ENCODE results near the gene TECR. TPM values are rescaled to one million over a fixed set of nuclear protein-coding genes. Genes with fewer than 3 reads are reported as not detected.
A peak's percentile ranks its signal among the peaks of the same experiment; 100 is the strongest.
"Not testable (repeated sequence)": the region's sequence is repeated elsewhere in the genome, so short reads cannot be mapped to it uniquely, and the experiment has no call there.

The TECR gene
- polyA plus RNA-seq, 3 donors, result 59.8 to 79.6 (median 76.7) TPM

DNA sequence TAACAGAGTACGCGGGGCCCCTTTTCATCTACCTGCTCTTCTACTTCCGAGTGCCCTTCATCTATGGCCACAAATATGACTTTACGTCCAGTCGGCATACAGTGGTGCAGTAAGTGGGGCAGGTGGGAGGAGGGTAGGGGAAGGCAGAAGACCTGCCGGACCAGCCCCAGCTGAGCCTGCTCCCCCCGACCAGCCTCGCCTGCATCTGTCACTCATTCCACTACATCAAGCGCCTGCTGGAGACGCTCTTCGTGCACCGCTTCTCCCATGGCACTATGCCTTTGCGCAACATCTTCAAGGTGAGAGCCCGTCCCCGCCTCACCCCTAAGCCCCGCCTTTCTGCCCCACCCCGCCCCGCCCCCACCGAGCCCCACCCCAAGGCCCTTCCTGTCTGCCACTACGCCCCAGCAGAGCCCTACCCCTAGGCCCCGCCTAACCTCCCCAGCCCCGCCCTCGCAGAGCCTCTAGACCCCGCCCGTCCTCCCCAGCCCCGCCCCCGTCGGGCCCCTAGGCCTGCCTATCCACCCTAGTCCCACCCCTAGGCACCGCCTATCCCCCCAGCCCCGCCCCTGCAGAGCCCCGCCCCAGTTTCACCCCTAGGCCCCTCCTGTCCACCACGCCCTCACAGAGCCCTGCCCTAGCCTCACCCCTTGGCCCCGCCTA, 34.7 kb downstream of the TECR start:
- H3K79me2 ChIP-seq (ENCODE audit: insufficient read depth, low read length), result peaks cover 29% of the 10 kb centered on the region

DNA sequence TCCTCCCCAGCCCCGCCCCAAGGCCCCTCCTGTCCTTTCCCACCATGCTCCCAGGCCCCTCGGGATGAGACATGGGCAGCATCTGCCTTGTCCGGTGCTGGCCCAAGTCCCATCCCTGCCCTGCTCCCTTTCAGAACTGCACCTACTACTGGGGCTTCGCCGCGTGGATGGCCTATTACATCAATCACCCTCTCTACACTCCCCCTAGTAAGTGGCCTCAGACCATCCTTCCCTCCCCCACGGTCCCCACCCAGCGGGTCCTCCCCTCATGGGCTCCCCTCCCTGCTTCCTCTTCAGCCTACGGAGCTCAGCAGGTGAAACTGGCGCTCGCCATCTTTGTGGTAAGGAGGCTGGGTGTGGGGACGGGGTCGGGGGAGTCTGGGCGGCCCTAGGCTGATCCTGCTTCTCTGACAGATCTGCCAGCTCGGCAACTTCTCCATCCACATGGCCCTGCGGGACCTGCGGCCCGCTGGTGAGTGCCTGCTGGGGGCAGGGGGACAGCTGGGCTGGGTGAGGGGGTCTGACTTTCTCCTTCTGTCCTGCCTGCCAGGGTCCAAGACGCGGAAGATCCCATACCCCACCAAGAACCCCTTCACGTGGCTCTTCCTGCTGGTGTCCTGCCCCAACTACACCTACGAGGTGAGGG, 35.4 kb downstream of the TECR start:
- H3K27ac Mint-ChIP-seq; H3K27ac ChIP-seq (ENCODE audit: low read depth in 1 of 2, low read length in 2 of 2); H3K27me3 Mint-ChIP-seq (ENCODE audit: low read depth in 3 of 3); H3K4me1 ChIP-seq (ENCODE audit: control insufficient read depth in 1 of 2, insufficient read depth in 2 of 2, low read length in 2 of 2); H3K9me3 ChIP-seq (replicated peaks in 1 of 2; ENCODE audit: control insufficient read depth in 1 of 2, insufficient read depth in 1 of 2, low read length in 2 of 2); H2AFZ ChIP-seq (ENCODE audit: insufficient read depth, low read depth, low read length, poor library complexity, severe bottlenecking); H3K4me2 ChIP-seq (replicated peaks; ENCODE audit: extremely low read depth, low read length, poor library complexity, severe bottlenecking); H3K27me3 ChIP-seq (ENCODE audit: control insufficient read depth in 2 of 2, insufficient read depth in 2 of 2, low read length in 2 of 2); intact Hi-C loops (cut with micrococcal nuclease); H3K9me3 Mint-ChIP-seq; DNase-seq; H3K4me3 ChIP-seq (replicated peaks in 1 of 3; ENCODE audit: low read depth in 2 of 3, low read length in 3 of 3); H3K4me3 Mint-ChIP-seq; H3K9ac ChIP-seq (ENCODE audit: insufficient read depth, low read length, poor library complexity, severe bottlenecking): not testable (repeated sequence)
- H4K20me1 ChIP-seq (ENCODE audit: insufficient read depth, low read length), result peaks cover 31% of the 10 kb centered on the region
- H3K4me1 Mint-ChIP-seq, result peaks cover 10% of the 10 kb centered on the region
- peaks cover 23 to 48% of the 10 kb centered on the region in 2 donors for H3K36me3 Mint-ChIP-seq
- 79% methylated on average over 4 of the region's 22 CpGs for WGBS (ENCODE audit: insufficient coverage)
- peaks cover 33% of the 10 kb centered on the region for H3K79me2 ChIP-seq (ENCODE audit: insufficient read depth, low read length)
- peaks cover 23 to 30% of the 10 kb centered on the region in 2 donors for H3K36me3 ChIP-seq (replicated peaks in 1 of 2; ENCODE audit: control insufficient read depth in 1 of 2, insufficient read depth in 2 of 2, low read length in 2 of 2)

More for the DNA sequence above, 34.7 kb downstream of the TECR start:
- Histone ChIP-seq H3K27ac (ENCODE audit: low read depth in 1 of 2, low read length in 2 of 2) (no peak overlapping the region), H3K4me2 (replicated peaks; ENCODE audit: extremely low read depth, low read length, poor library complexity, severe bottlenecking) (no peak overlapping the region), H3K36me3 (replicated peaks in 1 of 2; ENCODE audit: control insufficient read depth in 1 of 2, insufficient read depth in 2 of 2, low read length in 2 of 2) (peaks cover 23 to 30% of the 10 kb centered on the region in 2 donors), H3K9ac (ENCODE audit: insufficient read depth, low read length, poor library complexity, severe bottlenecking) (no peak overlapping the region), H3K4me1 (ENCODE audit: control insufficient read depth in 1 of 2, insufficient read depth in 2 of 2, low read length in 2 of 2) (no peaks in the 10 kb centered on the region), H3K9me3 (replicated peaks in 1 of 2; ENCODE audit: control insufficient read depth in 1 of 2, insufficient read depth in 1 of 2, low read length in 2 of 2) (no peaks in the 10 kb centered on the region), H2AFZ (ENCODE audit: insufficient read depth, low read depth, low read length, poor library complexity, severe bottlenecking) (no peak overlapping the region), H3K4me3 (replicated peaks in 1 of 3; ENCODE audit: low read depth in 2 of 3, low read length in 3 of 3) (no peak overlapping the region), H3K27me3 (ENCODE audit: control insufficient read depth in 2 of 2, insufficient read depth in 2 of 2, low read length in 2 of 2) (no peaks in the 10 kb centered on the region), H4K20me1 (ENCODE audit: insufficient read depth, low read length) (peaks cover 26% of the 10 kb centered on the region)
- Mint-ChIP-seq H3K9me3 (peaks cover 0 to 3% (median 0%) of the 10 kb centered on the region in 7 donors), H3K4me3 (no peak overlapping the region), H3K27me3 (ENCODE audit: low read depth in 3 of 3) (no peaks in the 10 kb centered on the region), H3K27ac (peak overlapping the region in 2 of 7 donors; percentile 66 to 75), H3K4me1 (peaks cover 5% of the 10 kb centered on the region), H3K36me3 (peaks cover 23 to 43% of the 10 kb centered on the region in 2 donors)
- TF ChIP-seq, protein P1, sequence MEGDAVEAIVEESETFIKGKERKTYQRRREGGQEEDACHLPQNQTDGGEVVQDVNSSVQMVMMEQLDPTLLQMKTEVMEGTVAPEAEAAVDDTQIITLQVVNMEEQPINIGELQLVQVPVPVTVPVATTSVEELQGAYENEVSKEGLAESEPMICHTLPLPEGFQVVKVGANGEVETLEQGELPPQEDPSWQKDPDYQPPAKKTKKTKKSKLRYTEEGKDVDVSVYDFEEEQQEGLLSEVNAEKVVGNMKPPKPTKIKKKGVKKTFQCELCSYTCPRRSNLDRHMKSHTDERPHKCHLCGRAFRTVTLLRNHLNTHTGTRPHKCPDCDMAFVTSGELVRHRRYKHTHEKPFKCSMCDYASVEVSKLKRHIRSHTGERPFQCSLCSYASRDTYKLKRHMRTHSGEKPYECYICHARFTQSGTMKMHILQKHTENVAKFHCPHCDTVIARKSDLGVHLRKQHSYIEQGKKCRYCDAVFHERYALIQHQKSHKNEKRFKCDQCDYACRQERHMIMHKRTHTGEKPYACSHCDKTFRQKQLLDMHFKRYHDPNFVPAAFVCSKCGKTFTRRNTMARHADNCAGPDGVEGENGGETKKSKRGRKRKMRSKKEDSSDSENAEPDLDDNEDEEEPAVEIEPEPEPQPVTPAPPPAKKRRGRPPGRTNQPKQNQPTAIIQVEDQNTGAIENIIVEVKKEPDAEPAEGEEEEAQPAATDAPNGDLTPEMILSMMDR (IDR thresholded peaks at IDR 0.05), result no peak
- DNase-seq, result no peak
- intact Hi-C loops (cut with micrococcal nuclease), result no loop called here
- 100% methylated on average over 3 of the region's 33 CpGs for WGBS (ENCODE audit: insufficient coverage)

All from CD14-positive monocyte (primary cell).